T-helper 1 cell treated with Interleukin-12 subunit alpha and Interleukin-12 subunit beta and Interleukin-4 antibody, amounts not matched to agents 30 μg/mL and 1 μg/mL, for 36 hours (primary cell): ENCODE data around the gene SLC35B4.

Source experiments
- H3K27ac Mint-ChIP-seq: one replicate; pipeline ENCODE4 v1.8.0; 2021; ENCODE audit warnings: mild to moderate bottlenecking, mixed read lengths
- H3K27me3 Mint-ChIP-seq: one replicate; pipeline ENCODE4 v1.8.0; 2021; ENCODE audit warnings: low read depth, mixed read lengths
- H3K36me3 Mint-ChIP-seq: one replicate; pipeline ENCODE4 v1.8.0; 2021; ENCODE audit warnings: low read depth, mixed read lengths
- H3K4me1 Mint-ChIP-seq: one replicate; pipeline ENCODE4 v1.8.0; 2021; ENCODE audit warnings: low read depth, mixed read lengths
- H3K4me3 Mint-ChIP-seq: one replicate; pipeline ENCODE4 v1.8.0; 2021; ENCODE audit warnings: mild to moderate bottlenecking, moderate library complexity, mixed read lengths
- H3K9me3 Mint-ChIP-seq: one replicate; pipeline ENCODE4 v1.8.0; 2021; ENCODE audit warnings: mixed read lengths

The SLC35B4 gene, protein sequence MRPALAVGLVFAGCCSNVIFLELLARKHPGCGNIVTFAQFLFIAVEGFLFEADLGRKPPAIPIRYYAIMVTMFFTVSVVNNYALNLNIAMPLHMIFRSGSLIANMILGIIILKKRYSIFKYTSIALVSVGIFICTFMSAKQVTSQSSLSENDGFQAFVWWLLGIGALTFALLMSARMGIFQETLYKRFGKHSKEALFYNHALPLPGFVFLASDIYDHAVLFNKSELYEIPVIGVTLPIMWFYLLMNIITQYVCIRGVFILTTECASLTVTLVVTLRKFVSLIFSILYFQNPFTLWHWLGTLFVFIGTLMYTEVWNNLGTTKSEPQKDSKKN

DNA sequence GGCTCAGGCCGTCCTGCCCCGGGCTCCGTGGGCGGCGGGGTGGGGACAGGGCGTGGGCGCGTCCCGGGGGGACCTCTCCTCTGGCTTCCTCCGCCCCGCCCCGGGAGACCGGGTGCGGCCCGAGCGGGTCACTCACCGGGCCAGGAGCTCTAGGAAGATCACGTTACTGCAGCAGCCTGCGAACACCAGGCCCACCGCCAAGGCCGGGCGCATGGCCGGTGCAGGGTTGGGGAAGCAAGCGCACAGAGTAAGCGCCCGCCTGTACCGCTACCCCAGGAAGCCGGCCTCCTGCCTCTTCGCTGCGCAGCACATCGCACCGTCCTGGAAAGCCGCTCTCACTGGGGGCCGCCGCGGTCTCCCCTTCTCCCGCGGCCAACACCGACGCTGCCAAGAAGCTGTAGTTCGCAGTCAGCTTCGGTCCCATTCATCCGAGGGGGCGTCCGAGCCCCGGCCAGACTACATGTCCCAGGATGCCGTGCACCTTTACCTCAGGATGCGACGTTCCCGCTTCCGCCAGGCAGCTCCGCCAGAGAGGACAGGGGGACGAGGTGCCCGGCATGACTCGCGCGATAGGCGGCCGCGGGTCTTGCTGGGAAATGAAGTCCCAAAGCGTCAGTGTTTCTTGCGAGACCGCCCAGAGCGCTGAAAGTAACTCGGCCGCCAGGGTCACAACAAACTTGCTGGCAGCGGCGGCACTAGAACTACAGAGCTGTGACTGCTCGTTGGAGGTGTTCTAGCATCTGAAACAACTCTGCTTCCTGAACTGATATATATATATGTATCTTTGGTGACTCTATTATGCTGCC is at the start of gene SLC35B4:
SLC35B4 (minus strand) TSS at position 392 of the 806 bp plus-strand sequence; CDS start at position 213, 179 bp downstream.
- Mint-ChIP-seq H3K27me3 (peaks cover 7% of the 10 kb centered on the region), H3K4me3 (peak within 1 kb of the TSS; percentile 92), H3K27ac (peak within 1 kb of the TSS; percentile 81)

DNA sequence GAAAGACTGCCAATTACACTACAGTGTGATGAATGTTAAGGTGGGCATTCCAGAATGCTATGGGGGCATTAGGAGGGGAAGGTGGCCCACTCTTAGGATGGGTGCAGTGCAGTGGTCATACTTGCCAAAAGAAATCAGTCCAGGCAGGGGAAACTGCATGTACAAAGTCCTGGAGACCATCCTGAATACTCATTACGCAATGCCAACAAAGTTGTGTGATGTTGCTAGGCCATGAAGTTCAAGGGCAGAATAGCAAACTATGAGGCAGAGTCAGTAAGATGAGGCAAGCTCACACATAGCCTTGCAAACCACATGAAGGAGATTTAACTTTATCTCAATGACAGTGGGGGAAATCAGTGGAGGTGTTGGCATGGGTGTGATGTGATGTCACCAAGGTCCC is 49.8 kb upstream of the SLC35B4 start:
- H3K4me3 Mint-ChIP-seq: no peak overlapping the region
- no peaks in the 10 kb centered on the region for H3K9me3 Mint-ChIP-seq
- H3K27ac Mint-ChIP-seq: no peak overlapping the region
- no peaks in the 10 kb centered on the region for H3K4me1 Mint-ChIP-seq
- peaks cover 10% of the 10 kb centered on the region for H3K27me3 Mint-ChIP-seq
- H3K36me3 Mint-ChIP-seq: no peaks in the 10 kb centered on the region

More for the DNA sequence above, at the start of gene SLC35B4:
- peaks cover 14% of the 10 kb centered on the region for H3K4me1 Mint-ChIP-seq
- no peaks in the 10 kb centered on the region for H3K9me3 Mint-ChIP-seq
- peaks cover 3% of the 10 kb centered on the region for H3K36me3 Mint-ChIP-seq

DNA sequence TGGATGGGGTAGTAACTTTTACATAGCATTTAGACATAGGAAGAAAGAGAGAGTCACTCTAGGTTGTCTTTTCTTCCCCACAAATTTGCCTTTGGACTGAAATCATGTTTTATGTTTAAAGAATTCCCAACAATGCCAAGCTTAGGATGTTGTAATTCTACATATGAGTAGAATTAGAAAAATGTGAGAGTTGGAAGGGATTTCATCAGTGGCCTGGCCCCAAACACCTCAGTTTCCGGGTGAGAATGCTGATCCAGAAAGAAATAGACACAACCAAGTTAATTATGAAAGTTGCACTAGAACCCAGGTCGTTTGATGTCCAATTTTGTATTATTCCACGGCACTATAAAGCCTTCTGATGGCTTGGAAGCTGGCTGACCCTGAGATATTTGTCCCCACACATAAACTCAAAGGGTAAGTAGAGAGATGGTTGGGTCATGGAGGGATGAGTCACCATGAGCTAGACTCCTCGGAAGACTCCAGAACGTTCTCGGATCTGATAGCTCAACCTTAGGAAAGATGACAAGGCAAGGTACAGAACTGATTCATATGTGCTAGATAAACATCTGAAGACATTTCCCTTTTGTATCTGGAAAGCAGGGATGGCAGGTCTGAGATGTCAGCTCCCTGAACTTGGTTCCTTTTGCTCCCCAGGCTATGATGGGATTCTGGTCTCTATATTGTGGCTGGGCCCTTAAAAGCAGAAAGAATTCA is 48.8 kb upstream of the SLC35B4 start:
- H3K27ac Mint-ChIP-seq: no peak overlapping the region
- no peaks in the 10 kb centered on the region for H3K36me3 Mint-ChIP-seq
- no peaks in the 10 kb centered on the region for H3K9me3 Mint-ChIP-seq
- peaks cover 10% of the 10 kb centered on the region for H3K27me3 Mint-ChIP-seq
- H3K4me1 Mint-ChIP-seq: no peaks in the 10 kb centered on the region
- no peak overlapping the region for H3K4me3 Mint-ChIP-seq

DNA sequence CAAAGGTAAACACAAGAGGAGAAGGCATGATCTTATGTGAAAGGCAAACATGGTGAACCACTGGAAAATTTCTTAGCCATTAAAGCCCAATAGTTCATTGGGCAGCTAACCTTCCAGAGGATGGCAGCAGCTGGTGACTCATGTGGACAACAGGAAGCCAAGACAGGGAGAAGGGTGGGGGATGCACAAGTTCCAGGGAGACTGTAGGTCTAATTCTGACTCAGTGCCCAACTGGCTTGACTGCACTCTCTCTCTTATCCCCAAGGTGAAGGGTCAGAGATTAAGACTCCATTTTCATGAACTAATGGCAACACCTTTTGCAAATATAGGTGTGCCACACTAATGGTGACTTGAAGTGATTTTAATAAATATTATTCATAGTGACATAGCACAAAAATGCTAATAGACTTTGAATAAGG is 47.9 kb upstream of the SLC35B4 start:
- no peaks in the 10 kb centered on the region for H3K9me3 Mint-ChIP-seq
- H3K4me1 Mint-ChIP-seq: no peaks in the 10 kb centered on the region
- no peak overlapping the region for H3K27ac Mint-ChIP-seq
- H3K4me3 Mint-ChIP-seq: no peak overlapping the region
- peaks cover 10% of the 10 kb centered on the region for H3K27me3 Mint-ChIP-seq
- no peaks in the 10 kb centered on the region for H3K36me3 Mint-ChIP-seq

DNA sequence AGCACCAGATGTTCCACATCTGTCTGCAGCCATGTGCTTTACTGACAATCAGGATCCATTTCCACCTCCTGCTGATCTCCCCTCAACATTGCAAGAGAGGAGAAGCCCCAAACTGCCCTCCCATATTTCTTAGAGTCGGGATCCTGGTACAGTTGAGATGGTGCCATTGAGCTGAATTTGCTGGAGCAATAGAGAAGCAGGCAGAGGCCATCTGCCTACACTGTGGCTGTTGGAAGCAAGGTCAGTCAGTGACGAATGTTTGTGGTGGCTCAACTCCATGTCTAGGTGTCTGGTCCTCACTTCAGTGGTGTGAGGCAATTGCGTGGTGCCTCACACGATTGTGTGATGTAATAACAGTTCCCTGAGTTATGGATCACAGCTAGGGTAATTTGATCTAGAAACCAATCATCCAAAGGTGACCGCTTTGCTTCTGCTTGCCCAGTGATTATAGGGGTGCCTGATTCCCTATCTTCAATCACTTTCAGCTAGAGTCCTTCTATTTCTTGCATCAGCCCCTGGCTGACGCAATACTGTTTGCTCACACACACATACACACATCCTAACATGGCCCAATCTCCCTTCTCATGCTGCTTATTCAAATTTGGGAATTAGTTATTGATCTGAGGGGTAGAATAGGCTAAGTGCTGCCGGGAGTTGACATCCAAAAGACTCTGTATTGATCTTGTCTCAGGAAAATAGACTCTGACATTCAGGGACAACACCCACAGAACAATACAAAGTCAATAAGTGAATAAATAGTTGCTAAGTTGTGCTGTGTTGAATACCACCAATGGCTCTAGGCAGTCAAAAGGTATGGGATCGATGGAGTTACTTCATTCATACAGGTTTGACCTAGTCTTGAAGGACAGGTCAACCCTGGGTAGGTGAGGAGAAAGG is 46.1 kb upstream of the SLC35B4 start:
- no peak overlapping the region for H3K4me3 Mint-ChIP-seq
- no peaks in the 10 kb centered on the region for H3K4me1 Mint-ChIP-seq
- no peaks in the 10 kb centered on the region for H3K27me3 Mint-ChIP-seq
- no peaks in the 10 kb centered on the region for H3K9me3 Mint-ChIP-seq
- no peak overlapping the region for H3K27ac Mint-ChIP-seq
- H3K36me3 Mint-ChIP-seq: no peaks in the 10 kb centered on the region

DNA sequence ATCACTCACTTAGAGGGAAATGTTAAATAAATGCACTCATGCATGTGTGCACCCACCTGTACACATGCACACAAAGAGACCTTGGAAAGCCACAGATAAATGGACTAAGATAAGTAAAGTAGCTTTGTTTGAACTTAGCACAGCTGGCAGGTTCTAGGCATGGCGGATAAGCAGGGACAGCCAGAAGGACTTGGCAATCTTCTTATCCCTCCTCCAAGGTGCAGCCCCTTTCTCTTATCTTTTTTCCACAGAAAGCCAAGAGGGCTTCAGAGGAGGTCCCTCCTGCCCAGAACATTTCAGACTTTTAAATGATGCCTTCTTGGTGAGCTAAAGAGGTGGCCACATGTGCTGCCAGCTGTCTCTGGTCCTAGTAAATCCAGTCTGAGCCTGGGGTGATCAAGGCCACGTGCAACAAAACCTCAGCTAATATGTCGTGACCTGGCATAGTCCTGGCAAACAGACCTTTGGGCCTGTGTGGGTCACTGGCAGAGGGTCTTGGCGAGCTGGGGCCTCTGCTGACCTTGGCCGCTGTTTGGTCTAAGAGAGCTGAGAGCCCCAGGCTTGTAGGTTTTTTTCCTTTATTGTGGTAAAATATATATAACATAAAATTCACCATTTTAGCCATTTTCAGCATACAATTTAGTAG is 43.2 kb upstream of the SLC35B4 start:
- Mint-ChIP-seq H3K4me3 (no peak overlapping the region), H3K27ac (no peak overlapping the region), H3K36me3 (no peaks in the 10 kb centered on the region), H3K4me1 (no peaks in the 10 kb centered on the region), H3K27me3 (no peaks in the 10 kb centered on the region), H3K9me3 (no peaks in the 10 kb centered on the region)

DNA sequence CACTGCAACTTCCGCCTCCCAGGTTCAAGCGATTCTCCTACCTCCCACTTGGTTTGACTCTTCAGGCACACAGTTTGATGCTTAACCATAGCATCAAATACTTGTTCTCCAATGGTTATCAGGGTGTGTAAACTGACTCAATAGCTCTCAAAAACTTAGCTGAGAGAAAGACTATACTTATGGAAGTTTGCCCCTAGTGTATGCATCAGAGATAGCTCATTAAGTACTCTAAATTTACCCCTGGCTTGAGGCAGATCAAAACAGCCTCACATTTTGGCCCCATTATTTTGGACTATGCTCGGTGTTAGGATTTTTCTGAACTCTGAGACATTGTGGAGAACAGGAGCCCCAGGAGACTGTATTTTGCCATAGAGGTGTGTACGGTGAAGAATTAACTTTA is 40.8 kb upstream of the SLC35B4 start:
- Mint-ChIP-seq H3K27ac (no peak overlapping the region), H3K9me3 (no peaks in the 10 kb centered on the region), H3K4me3 (no peak overlapping the region), H3K4me1 (no peaks in the 10 kb centered on the region), H3K36me3 (no peaks in the 10 kb centered on the region), H3K27me3 (no peaks in the 10 kb centered on the region)

DNA sequence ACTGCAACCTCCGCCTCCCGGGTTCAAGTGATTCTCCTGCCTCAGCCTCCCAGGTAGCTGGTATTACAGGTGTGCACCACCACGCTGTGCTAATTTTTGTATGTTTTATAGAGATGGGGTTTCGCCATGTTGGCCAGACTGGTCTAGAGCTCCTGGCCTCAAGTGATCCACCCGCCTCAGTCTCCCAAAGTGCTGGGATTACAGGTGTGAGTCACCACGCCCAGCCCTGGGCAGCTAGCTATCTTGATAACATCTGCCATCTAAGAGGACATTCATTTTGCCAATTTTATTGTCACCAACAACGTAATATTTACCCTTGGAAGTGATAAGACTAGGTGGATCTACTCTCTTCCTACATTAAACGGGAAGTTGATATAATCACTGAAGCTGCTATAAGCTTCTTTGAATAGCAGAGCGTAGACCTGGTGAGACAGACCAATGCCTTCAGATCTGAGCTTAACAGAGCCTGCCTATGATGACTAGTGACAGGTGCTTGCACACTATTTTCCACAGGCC is 39.7 kb upstream of the SLC35B4 start:
- Mint-ChIP-seq H3K27ac (no peak overlapping the region), H3K9me3 (no peaks in the 10 kb centered on the region), H3K4me1 (no peaks in the 10 kb centered on the region), H3K27me3 (no peaks in the 10 kb centered on the region), H3K36me3 (no peaks in the 10 kb centered on the region), H3K4me3 (no peak overlapping the region)

DNA sequence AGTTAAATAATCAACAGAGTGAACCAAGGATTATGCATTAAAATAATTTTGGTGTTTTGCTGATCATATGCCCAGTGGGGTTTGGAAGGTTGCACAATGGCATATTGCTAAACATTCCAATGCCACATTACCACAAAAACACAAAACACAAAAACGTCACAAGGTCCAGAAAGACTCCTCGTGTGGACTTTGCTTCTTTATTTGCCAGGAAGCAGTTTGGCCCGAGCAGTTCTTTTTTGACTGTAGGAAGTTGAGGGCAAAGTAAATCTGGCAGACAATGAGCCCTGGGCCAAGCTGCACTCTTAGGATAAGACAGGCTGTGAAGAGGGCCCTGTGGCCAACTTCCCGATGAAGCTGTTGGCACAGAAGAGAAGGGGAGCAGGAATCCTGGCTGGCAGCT is 39.2 kb upstream of the SLC35B4 start:
- no peak overlapping the region for H3K27ac Mint-ChIP-seq
- no peaks in the 10 kb centered on the region for H3K27me3 Mint-ChIP-seq
- H3K9me3 Mint-ChIP-seq: no peaks in the 10 kb centered on the region
- H3K4me1 Mint-ChIP-seq: no peaks in the 10 kb centered on the region
- no peaks in the 10 kb centered on the region for H3K36me3 Mint-ChIP-seq
- no peak overlapping the region for H3K4me3 Mint-ChIP-seq

DNA sequence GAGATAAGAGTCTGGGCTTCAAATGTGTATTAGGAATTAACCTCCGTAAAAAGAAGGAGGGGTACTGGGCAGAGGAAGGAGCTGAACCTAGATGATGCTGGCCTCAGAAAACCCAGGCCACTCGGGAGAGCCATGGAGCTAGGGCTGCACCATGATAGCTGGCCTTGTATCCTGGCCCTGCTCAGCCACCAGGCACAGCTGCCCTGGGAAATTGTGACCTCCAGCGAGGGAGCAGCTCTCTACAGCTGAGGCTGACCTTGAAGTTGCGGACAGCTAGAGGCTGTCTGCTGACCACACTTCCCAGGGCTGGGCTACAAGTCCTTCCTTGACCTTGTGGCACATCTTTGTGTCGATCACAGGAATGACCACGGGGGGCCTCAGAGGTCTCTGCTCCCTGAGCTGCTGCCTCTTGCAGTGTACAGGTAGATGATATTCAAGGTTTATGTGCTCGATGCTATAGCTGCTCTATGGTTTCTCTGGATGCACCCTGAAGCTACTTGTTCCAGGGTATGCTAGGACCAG is 38.3 kb upstream of the SLC35B4 start:
- Mint-ChIP-seq H3K4me3 (no peak overlapping the region), H3K27me3 (no peaks in the 10 kb centered on the region), H3K36me3 (no peaks in the 10 kb centered on the region), H3K4me1 (no peaks in the 10 kb centered on the region), H3K9me3 (no peaks in the 10 kb centered on the region), H3K27ac (no peak overlapping the region)

DNA sequence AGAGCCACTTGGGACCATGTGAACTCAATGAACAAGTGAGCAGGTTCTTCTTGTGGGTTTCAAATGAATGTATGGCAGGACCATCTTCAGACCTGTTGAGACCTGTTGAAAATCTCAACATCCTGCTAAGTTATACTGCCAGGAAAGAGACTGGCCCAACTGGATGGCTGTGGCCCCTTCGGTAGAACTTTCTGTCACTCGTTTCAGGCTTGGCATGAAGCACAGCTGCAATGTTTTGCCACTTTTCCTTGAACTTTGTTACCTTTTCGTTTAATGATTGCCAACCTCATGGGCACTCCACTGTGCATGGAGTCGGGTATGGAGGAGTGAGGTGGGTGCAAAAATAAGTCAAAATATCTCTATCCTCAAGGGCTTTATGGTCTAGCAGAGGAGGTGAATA is 36.7 kb upstream of the SLC35B4 start:
- Mint-ChIP-seq H3K36me3 (no peaks in the 10 kb centered on the region), H3K27me3 (no peaks in the 10 kb centered on the region), H3K9me3 (no peaks in the 10 kb centered on the region), H3K4me1 (no peaks in the 10 kb centered on the region), H3K27ac (no peak overlapping the region), H3K4me3 (no peak overlapping the region)

DNA sequence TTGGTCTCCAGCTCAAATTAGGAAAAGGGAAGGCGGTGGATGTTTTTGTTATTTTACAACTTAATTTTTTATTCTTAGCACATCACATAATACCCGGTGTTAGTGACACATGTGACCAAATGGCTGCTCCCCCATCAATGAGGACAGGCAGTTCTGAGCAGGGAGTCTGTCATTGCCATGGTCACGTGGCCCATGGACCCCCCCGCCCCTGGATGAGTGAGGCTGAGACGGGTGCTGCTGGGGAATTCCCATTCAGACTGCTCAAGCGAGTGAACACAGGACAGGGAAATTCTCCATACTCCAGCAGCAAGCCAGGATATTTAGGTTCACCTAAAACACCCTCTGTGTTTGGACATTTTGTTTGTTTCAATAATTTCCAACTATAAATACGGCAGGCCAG is 34.7 kb upstream of the SLC35B4 start:
- no peaks in the 10 kb centered on the region for H3K36me3 Mint-ChIP-seq
- H3K9me3 Mint-ChIP-seq: no peaks in the 10 kb centered on the region
- H3K27me3 Mint-ChIP-seq: no peaks in the 10 kb centered on the region
- no peak overlapping the region for H3K27ac Mint-ChIP-seq
- no peaks in the 10 kb centered on the region for H3K4me1 Mint-ChIP-seq
- no peak overlapping the region for H3K4me3 Mint-ChIP-seq

DNA sequence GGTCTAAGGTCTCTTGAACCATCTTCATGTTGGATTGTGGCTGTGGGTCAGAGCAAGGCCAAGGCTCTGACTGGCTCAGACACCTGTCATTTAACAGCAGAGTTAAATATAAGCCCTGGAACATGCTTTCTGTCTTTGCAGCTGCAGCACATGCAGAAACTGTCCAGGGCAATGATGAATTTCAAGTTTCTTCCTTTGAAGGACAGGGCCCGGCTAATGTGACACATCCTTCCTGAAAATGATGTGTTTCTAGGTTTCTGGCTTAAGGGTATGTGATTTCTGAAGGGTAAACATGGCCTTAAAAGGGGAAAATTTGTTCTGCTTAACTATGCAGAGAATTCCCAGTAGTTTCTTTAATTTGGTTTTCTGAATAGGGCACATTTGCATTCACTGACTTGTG is 34.0 kb upstream of the SLC35B4 start:
- Mint-ChIP-seq H3K27me3 (no peaks in the 10 kb centered on the region), H3K36me3 (no peaks in the 10 kb centered on the region), H3K9me3 (no peaks in the 10 kb centered on the region), H3K4me1 (no peaks in the 10 kb centered on the region), H3K4me3 (no peak overlapping the region), H3K27ac (no peak overlapping the region)
